ENCODE measurements around the gene PACSIN3. TPM values are rescaled to one million over a fixed set of nuclear protein-coding genes. Genes with fewer than 3 reads are reported as not detected.

Gene PACSIN3
- total and polyA plus RNA-seq, 2 donors (not counting 1 experiment from before 2014, with no cell fraction given), result 10.8 to 19.8 TPM

DNA sequence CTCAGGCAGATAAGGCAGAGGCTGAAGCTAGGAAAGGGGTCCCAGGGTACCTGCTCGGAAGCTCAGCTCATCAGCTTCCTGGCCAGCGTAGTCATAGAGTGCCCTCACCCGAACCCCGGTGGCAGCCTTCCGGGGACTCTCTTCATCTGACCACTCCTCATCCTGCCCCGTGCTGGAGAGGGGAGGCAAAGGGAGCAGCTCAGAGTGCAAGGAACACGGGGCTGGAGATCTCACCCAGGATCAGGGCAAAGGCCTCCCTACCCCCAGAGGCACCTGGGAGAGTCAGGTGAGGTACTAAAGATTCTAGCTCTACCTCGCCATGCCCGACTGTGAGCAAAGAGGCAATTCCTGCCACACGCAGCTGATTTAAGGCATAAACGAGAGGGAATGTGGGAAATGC, 7.9 kb downstream of the PACSIN3 start:
- DNase-seq (ENCODE audit: low read depth in 2 of 2), result no peak
- H3K27me3 ChIP-seq (ENCODE audit: control insufficient read depth, insufficient read depth, low read length), result no peaks in the 10 kb centered on the region
- peaks cover 6% of the 10 kb centered on the region for H3K36me3 ChIP-seq (ENCODE audit: control insufficient read depth, insufficient read depth, low read length)
- H3K9me3 ChIP-seq (ENCODE audit: control insufficient read depth, insufficient read depth, low read depth, low read length), result no peaks in the 10 kb centered on the region
- H3K9ac ChIP-seq (ENCODE audit: insufficient read depth, low read length), result no peak overlapping the region
- H3K79me2 ChIP-seq (ENCODE audit: control insufficient read depth, insufficient read depth, low read length), result peaks cover 29% of the 10 kb centered on the region
- no peaks in the 10 kb centered on the region for H4K20me1 ChIP-seq (ENCODE audit: control insufficient read depth, extremely low read depth, insufficient read depth, low read length)
- H2AFZ ChIP-seq (ENCODE audit: low read length), result no peak overlapping the region
- TF ChIP-seq, protein P1, sequence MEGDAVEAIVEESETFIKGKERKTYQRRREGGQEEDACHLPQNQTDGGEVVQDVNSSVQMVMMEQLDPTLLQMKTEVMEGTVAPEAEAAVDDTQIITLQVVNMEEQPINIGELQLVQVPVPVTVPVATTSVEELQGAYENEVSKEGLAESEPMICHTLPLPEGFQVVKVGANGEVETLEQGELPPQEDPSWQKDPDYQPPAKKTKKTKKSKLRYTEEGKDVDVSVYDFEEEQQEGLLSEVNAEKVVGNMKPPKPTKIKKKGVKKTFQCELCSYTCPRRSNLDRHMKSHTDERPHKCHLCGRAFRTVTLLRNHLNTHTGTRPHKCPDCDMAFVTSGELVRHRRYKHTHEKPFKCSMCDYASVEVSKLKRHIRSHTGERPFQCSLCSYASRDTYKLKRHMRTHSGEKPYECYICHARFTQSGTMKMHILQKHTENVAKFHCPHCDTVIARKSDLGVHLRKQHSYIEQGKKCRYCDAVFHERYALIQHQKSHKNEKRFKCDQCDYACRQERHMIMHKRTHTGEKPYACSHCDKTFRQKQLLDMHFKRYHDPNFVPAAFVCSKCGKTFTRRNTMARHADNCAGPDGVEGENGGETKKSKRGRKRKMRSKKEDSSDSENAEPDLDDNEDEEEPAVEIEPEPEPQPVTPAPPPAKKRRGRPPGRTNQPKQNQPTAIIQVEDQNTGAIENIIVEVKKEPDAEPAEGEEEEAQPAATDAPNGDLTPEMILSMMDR (conservative IDR thresholded peaks at IDR 0.05 in 1 of 2, IDR thresholded peaks at IDR 0.05 in 1 of 2; ENCODE audit: low read depth in 1 of 2, low read length in 2 of 2), result no peak
- TF ChIP-seq EZH2 (IDR thresholded peaks at IDR 0.05; ENCODE audit: low read length, missing control alignments), result no peak
- H3K4me1 ChIP-seq (ENCODE audit: control insufficient read depth, extremely low read depth, insufficient read depth, low read length), result peaks cover 13% of the 10 kb centered on the region
- H3K4me2 ChIP-seq (ENCODE audit: extremely low read depth, insufficient read depth, low read length), result no peak overlapping the region
- no peak overlapping the region for H3K27ac ChIP-seq (ENCODE audit: insufficient read depth, low read length)
- H3K4me3 ChIP-seq (replicated peaks in 1 of 4; ENCODE audit: control extremely low read depth in 1 of 4, insufficient read depth in 1 of 4, low read depth in 3 of 4, low read length in 4 of 4), result no peak overlapping the region

DNA sequence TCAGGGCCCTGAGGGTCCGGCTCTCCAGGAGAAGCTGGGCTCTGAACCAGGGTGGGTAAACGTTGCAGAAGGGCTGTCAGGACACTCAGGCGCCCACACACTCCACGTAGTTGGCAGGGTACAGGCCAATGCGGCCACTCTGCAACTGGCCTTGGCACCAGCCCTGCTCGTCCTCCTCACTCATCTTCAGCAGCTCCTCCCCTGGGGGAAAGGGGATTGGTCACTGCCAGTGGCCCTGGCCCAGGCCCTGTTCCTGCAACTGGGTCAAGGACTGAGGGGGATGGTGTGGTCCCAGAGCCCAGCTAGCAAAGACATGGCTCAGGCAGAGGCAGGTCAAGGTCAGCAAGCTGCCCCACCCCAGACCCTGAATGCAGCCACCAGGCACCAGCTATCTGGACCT, 8.4 kb downstream of the PACSIN3 start:
- Histone ChIP-seq H4K20me1 (ENCODE audit: control insufficient read depth, extremely low read depth, insufficient read depth, low read length) (no peaks in the 10 kb centered on the region), H3K27ac (ENCODE audit: insufficient read depth, low read length) (peak overlapping the region; percentile 98), H3K36me3 (ENCODE audit: control insufficient read depth, insufficient read depth, low read length) (peaks cover 8% of the 10 kb centered on the region), H2AFZ (ENCODE audit: low read length) (peak overlapping the region; percentile 47), H3K27me3 (ENCODE audit: control insufficient read depth, insufficient read depth, low read length) (no peaks in the 10 kb centered on the region), H3K4me2 (ENCODE audit: extremely low read depth, insufficient read depth, low read length) (no peak overlapping the region), H3K9ac (ENCODE audit: insufficient read depth, low read length) (no peak overlapping the region), H3K4me1 (ENCODE audit: control insufficient read depth, extremely low read depth, insufficient read depth, low read length) (peaks cover 13% of the 10 kb centered on the region), H3K9me3 (ENCODE audit: control insufficient read depth, insufficient read depth, low read depth, low read length) (no peaks in the 10 kb centered on the region), H3K79me2 (ENCODE audit: control insufficient read depth, insufficient read depth, low read length) (peaks cover 34% of the 10 kb centered on the region), H3K4me3 (replicated peaks in 1 of 4; ENCODE audit: control extremely low read depth in 1 of 4, insufficient read depth in 1 of 4, low read depth in 3 of 4, low read length in 4 of 4) (no peak overlapping the region)
- TF ChIP-seq, protein P1 (conservative IDR thresholded peaks at IDR 0.05 in 1 of 2, IDR thresholded peaks at IDR 0.05 in 1 of 2; ENCODE audit: low read depth in 1 of 2, low read length in 2 of 2), result no peak
- no peak for TF ChIP-seq EZH2 (IDR thresholded peaks at IDR 0.05; ENCODE audit: low read length, missing control alignments)
- no peak for DNase-seq (ENCODE audit: low read depth in 2 of 2)

DNA sequence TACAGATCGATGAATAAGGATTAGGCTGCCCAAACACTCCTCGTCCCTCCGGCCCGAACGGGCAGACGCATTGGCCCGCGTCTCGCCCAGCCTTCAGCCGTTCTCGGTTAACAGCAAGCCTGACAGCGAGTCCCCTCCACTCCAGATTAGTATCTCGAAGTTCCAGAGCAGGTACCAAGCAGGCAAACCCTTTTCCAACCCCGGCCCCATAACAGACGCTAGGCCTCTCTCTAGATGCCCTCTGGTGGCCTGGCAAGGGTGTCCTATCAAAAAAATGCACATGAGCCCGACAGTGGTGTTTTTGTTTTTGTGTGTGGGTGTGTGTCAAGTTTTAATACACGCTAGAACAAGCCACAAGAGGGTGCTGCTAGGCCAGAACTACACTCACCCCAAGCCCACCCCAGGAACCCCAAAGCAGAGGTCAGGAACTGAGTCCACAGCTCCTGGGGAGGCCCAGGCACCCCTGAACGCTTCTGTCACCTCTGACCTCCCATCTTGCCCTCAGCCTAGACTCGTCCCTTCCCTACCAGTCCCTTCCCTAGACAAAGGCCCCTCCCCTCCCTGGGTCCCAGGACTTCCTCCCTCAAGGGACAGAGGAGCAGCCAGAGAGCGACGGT, 8.9 kb downstream of the PACSIN3 start:
- Histone ChIP-seq H3K4me2 (ENCODE audit: extremely low read depth, insufficient read depth, low read length) (peak overlapping the region; percentile 100), H3K9me3 (ENCODE audit: control insufficient read depth, insufficient read depth, low read depth, low read length) (no peaks in the 10 kb centered on the region), H3K27me3 (ENCODE audit: control insufficient read depth, insufficient read depth, low read length) (no peaks in the 10 kb centered on the region), H3K4me1 (ENCODE audit: control insufficient read depth, extremely low read depth, insufficient read depth, low read length) (peaks cover 13% of the 10 kb centered on the region), H3K9ac (ENCODE audit: insufficient read depth, low read length) (peak overlapping the region; percentile 53), H3K79me2 (ENCODE audit: control insufficient read depth, insufficient read depth, low read length) (peaks cover 39% of the 10 kb centered on the region), H3K36me3 (ENCODE audit: control insufficient read depth, insufficient read depth, low read length) (peaks cover 12% of the 10 kb centered on the region), H3K4me3 (replicated peaks in 1 of 4; ENCODE audit: control extremely low read depth in 1 of 4, insufficient read depth in 1 of 4, low read depth in 3 of 4, low read length in 4 of 4) (peak overlapping the region; percentile 48 to 95 (median 80)), H3K27ac (ENCODE audit: insufficient read depth, low read length) (peak overlapping the region; percentile 98), H4K20me1 (ENCODE audit: control insufficient read depth, extremely low read depth, insufficient read depth, low read length) (no peaks in the 10 kb centered on the region), H2AFZ (ENCODE audit: low read length) (peak overlapping the region; percentile 92)
- DNase-seq (ENCODE audit: low read depth in 2 of 2), result peak; percentile 73 to 82
- TF ChIP-seq EZH2 (IDR thresholded peaks at IDR 0.05; ENCODE audit: low read length, missing control alignments), result no peak
- TF ChIP-seq, protein P1 (conservative IDR thresholded peaks at IDR 0.05 in 1 of 2, IDR thresholded peaks at IDR 0.05 in 1 of 2; ENCODE audit: low read depth in 1 of 2, low read length in 2 of 2), result peak; percentile 62 to 68
